Measurements from ENCODE around the gene DMAC2. TPM values are rescaled to one million over a fixed set of nuclear protein-coding genes. Genes with fewer than 3 reads are reported as not detected.

Gene DMAC2
- total RNA-seq, 1 donor from 2014 or later, result 33.3 TPM

- no peaks in the 10 kb centered on the region for H3K27me3 Mint-ChIP-seq (ENCODE audit: unreplicated experiment)
- TF ChIP-seq CTCF (IDR thresholded peaks at IDR 0.05), result no peak
- H3K27ac Mint-ChIP-seq (ENCODE audit: unreplicated experiment), result no peak overlapping the region
- no peak overlapping the region for H3K4me3 Mint-ChIP-seq (ENCODE audit: unreplicated experiment)
- peaks cover 11% of the 10 kb centered on the region for H3K4me1 Mint-ChIP-seq (ENCODE audit: unreplicated experiment)
- H3K36me3 Mint-ChIP-seq (ENCODE audit: unreplicated experiment), result no peaks in the 10 kb centered on the region
- no peaks in the 10 kb centered on the region for H3K9me3 Mint-ChIP-seq (ENCODE audit: unreplicated experiment)
- no peak for DNase-seq (ENCODE audit: extremely low spot score, unreplicated experiment)
Measured at GRCh38 chr19:41430922-41431321, 8.8 kb downstream of the DMAC2 start.

GRCh38 chr19:41428481-41428859 lies 11.2 kb downstream of the DMAC2 start:
- Mint-ChIP-seq H3K36me3 (ENCODE audit: unreplicated experiment) (no peaks in the 10 kb centered on the region), H3K4me1 (ENCODE audit: unreplicated experiment) (peaks cover 13% of the 10 kb centered on the region), H3K9me3 (ENCODE audit: unreplicated experiment) (no peaks in the 10 kb centered on the region), H3K27ac (ENCODE audit: unreplicated experiment) (no peak overlapping the region), H3K4me3 (ENCODE audit: unreplicated experiment) (no peak overlapping the region), H3K27me3 (ENCODE audit: unreplicated experiment) (no peaks in the 10 kb centered on the region)
- DNase-seq (ENCODE audit: extremely low spot score, unreplicated experiment), result no peak
- no peak for TF ChIP-seq CTCF (IDR thresholded peaks at IDR 0.05)

- no peaks in the 10 kb centered on the region for H3K36me3 Mint-ChIP-seq (ENCODE audit: unreplicated experiment)
- no peak for DNase-seq (ENCODE audit: extremely low spot score, unreplicated experiment)
- H3K4me1 Mint-ChIP-seq (ENCODE audit: unreplicated experiment), result peaks cover 13% of the 10 kb centered on the region
- H3K4me3 Mint-ChIP-seq (ENCODE audit: unreplicated experiment), result no peak overlapping the region
- TF ChIP-seq CTCF (IDR thresholded peaks at IDR 0.05), result no peak
- no peaks in the 10 kb centered on the region for H3K27me3 Mint-ChIP-seq (ENCODE audit: unreplicated experiment)
- H3K27ac Mint-ChIP-seq (ENCODE audit: unreplicated experiment), result no peak overlapping the region
- H3K9me3 Mint-ChIP-seq (ENCODE audit: unreplicated experiment), result no peaks in the 10 kb centered on the region
Measured at GRCh38 chr19:41427647-41428480, 11.8 kb downstream of the DMAC2 start.

GRCh38 chr19:41426952-41427646 lies 12.6 kb downstream of the DMAC2 start, which contains the start of gene B3GNT8:
Gene B3GNT8 (minus strand): TSS chr19:41427374. CDS start chr19:41426778, 596 bp downstream.
- H3K27ac Mint-ChIP-seq (ENCODE audit: unreplicated experiment), result peak within 1 kb of the TSS; percentile 78
- H3K27me3 Mint-ChIP-seq (ENCODE audit: unreplicated experiment), result no peaks in the 10 kb centered on the region
- peaks cover 7% of the 10 kb centered on the region for H3K36me3 Mint-ChIP-seq (ENCODE audit: unreplicated experiment)
- peaks cover 13% of the 10 kb centered on the region for H3K4me1 Mint-ChIP-seq (ENCODE audit: unreplicated experiment)
- peak within 1 kb of the TSS; percentile 53 for H3K4me3 Mint-ChIP-seq (ENCODE audit: unreplicated experiment)
- TF ChIP-seq CTCF (IDR thresholded peaks at IDR 0.05), result no peak
- DNase-seq (ENCODE audit: extremely low spot score, unreplicated experiment), result no peak
- H3K9me3 Mint-ChIP-seq (ENCODE audit: unreplicated experiment), result no peaks in the 10 kb centered on the region

Data from osteocyte (in vitro differentiated cells).